HEK293T (cell line): Measurements from ENCODE around the gene CLMN.
A peak's percentile ranks its signal among the peaks of the same experiment; 100 is the strongest.

ENCODE experiments used
- CTCF ChIA-PET: fragments of 350-600 bp; formaldehyde crosslinking; extraction: SDS; loops from one replicate; lab custom pipeline; 2021; ENCODE audit warnings: antibody characterized with exemption, inconsistent platforms; lab: Yijun Ruan, JAX
- POLR2A ChIA-PET: fragments of 350-600 bp; formaldehyde crosslinking; extraction: SDS; loops from one replicate; lab custom pipeline; 2020; ENCODE audit warnings: antibody characterized with exemption, inconsistent platforms; lab: Yijun Ruan, JAX
- DNase-seq: peaks from one replicate; pipeline ENCODE4 v3.0.0; 2012; ENCODE audit warnings: mixed read lengths; ENCODE audit errors: extremely low spot score
- ARNT ChIP-seq: fragments of 450-650 bp; IDR thresholded peaks from 2 replicates; pipeline ENCODE4 v1.6.1; 2017; ENCODE audit warnings: mild to moderate bottlenecking
- BHLHE40 ChIP-seq: fragments of 450-650 bp; IDR thresholded peaks from 2 replicates; pipeline ENCODE4 v1.6.1; 2016; ENCODE audit warnings: mild to moderate bottlenecking, moderate library complexity, borderline replicate concordance
- CTBP1 ChIP-seq: fragments of 450-650 bp; IDR thresholded peaks from 2 replicates; pipeline ENCODE4 v1.6.1; 2016; ENCODE audit warnings: borderline replicate concordance
- ELF4 ChIP-seq: fragments of 450-650 bp; IDR thresholded peaks from 2 replicates; pipeline ENCODE4 v1.6.1; 2017; ENCODE audit warnings: antibody characterized with exemption
- FOXA1 ChIP-seq: fragments of 450-650 bp; IDR thresholded peaks from 2 replicates; pipeline ENCODE4 v1.6.1; 2016; ENCODE audit warnings: mild to moderate bottlenecking
- FOXK2 ChIP-seq: fragments of 450-650 bp; IDR thresholded peaks from 2 replicates; pipeline ENCODE4 v1.6.1; 2016; ENCODE audit warnings: mild to moderate bottlenecking
- FOXM1 ChIP-seq: fragments of 450-650 bp; IDR thresholded peaks from 2 replicates; pipeline ENCODE4 v1.6.1; 2017; ENCODE audit warnings: mild to moderate bottlenecking, borderline replicate concordance
- HDGF ChIP-seq: fragments of 450-650 bp; IDR thresholded peaks from 2 replicates; pipeline ENCODE4 v1.6.1; 2017; ENCODE audit warnings: antibody characterized with exemption, borderline replicate concordance
- L3MBTL2 ChIP-seq: fragments of 450-650 bp; conservative IDR thresholded peaks from 2 replicates; pipeline ENCODE4 v1.6.1; 2016; ENCODE audit warnings: mild to moderate bottlenecking
- LEF1 ChIP-seq: fragments of 450-650 bp; IDR thresholded peaks from 2 replicates; pipeline ENCODE4 v1.6.1; 2017; ENCODE audit warnings: mild to moderate bottlenecking, borderline replicate concordance
- NFRKB ChIP-seq: fragments of 450-650 bp; IDR thresholded peaks from 2 replicates; pipeline ENCODE4 v1.6.1; 2016; ENCODE audit warnings: mild to moderate bottlenecking, moderate library complexity
- PKNOX1 ChIP-seq: fragments of 450-650 bp; IDR thresholded peaks from 2 replicates; pipeline ENCODE4 v1.6.1; 2016
- SP1 ChIP-seq: fragments of 450-650 bp; IDR thresholded peaks from 2 replicates; pipeline ENCODE4 v1.6.1; 2017
- SUZ12 ChIP-seq: fragments of 450-650 bp; IDR thresholded peaks from 2 replicates; pipeline ENCODE4 v1.6.1; 2016; ENCODE audit warnings: mild to moderate bottlenecking
- TARDBP ChIP-seq: fragments of 450-650 bp; IDR thresholded peaks from 2 replicates; pipeline ENCODE4 v1.6.1; 2016
- ZNF384 ChIP-seq: fragments of 450-650 bp; IDR thresholded peaks from 2 replicates; pipeline ENCODE4 v1.6.1; 2016

CLMN gene

GRCh38 chr14:95165517-95165916 is 154.2 kb downstream of the CLMN start:
- no peak for DNase-seq
- ChIA-PET POLR2A (no interaction called here), CTCF (no interaction called here)
- TF ChIP-seq L3MBTL2: no peak
- no peak for TF ChIP-seq ELF4
- no peak for TF ChIP-seq HDGF
- no peak for TF ChIP-seq LEF1
- TF ChIP-seq ARNT: no peak
- TF ChIP-seq SP1: no peak

- ChIA-PET CTCF (no interaction called here), POLR2A (no interaction called here)
- TF ChIP-seq FOXK2 (no peak), CTBP1 (no peak), HDGF (no peak), PKNOX1 (no peak), FOXM1 (no peak), TARDBP (no peak), ELF4 (no peak), SUZ12 (no peak), LEF1 (no peak), NFRKB (no peak), SP1 (no peak), L3MBTL2 (no peak), ARNT (no peak), ZNF384 (no peak), BHLHE40 (no peak), FOXA1 (no peak)
- no peak for DNase-seq
Observed at GRCh38 chr14:95164506-95164905, 155.2 kb downstream of the CLMN start.

- TF ChIP-seq LEF1 (no peak), L3MBTL2 (no peak), ZNF384 (no peak), BHLHE40 (no peak), TARDBP (no peak), ARNT (no peak), PKNOX1 (no peak), FOXK2 (no peak), NFRKB (no peak)
- CTCF ChIA-PET: no interaction called here
Observed at GRCh38 chr14:95163666-95164065, 156.0 kb downstream of the CLMN start.

GRCh38 chr14:95163132-95163531 is 156.6 kb downstream of the CLMN start:
- POLR2A ChIA-PET: no interaction called here
- DNase-seq: no peak
- CTCF ChIA-PET: no interaction called here
- TF ChIP-seq HDGF (no peak), SUZ12 (no peak), ARNT (no peak)

More at GRCh38 chr14:95163666-95164065, 156.0 kb downstream of the CLMN start:
- no peak for DNase-seq
- POLR2A ChIA-PET: no interaction called here

GRCh38 chr14:95162641-95163040 is 157.1 kb downstream of the CLMN start:
- CTCF ChIA-PET: no interaction called here
- DNase-seq: no peak
- no peak for TF ChIP-seq ARNT
- POLR2A ChIA-PET: no interaction called here

- TF ChIP-seq FOXK2 (no peak), FOXM1 (peak; percentile 78), ELF4 (no peak), LEF1 (no peak)
- ChIA-PET POLR2A (interaction anchor here (1.0 to 1.2 kb wide), 5 partner anchors 8 to 138 kb away, joined by 3 to 4 read pairs (median 3); no protein-coding TSS in a partner anchor), CTCF (interaction anchor here (0.8 to 0.9 kb wide), 2 partner anchors 33 to 38 kb away, joined by 3 read pairs; no protein-coding TSS in a partner anchor)
- peak; percentile 97 for DNase-seq
Observed at GRCh38 chr14:95157327-95158189, 162.2 kb downstream of the CLMN start, which contains the start of gene DICER1. TSS of gene DICER1 (minus strand) at chr14:95157529. CDS start at chr14:95133458, 24,071 bp downstream.

GRCh38 chr14:95157048-95157326 is 162.7 kb downstream of the CLMN start:
- ChIA-PET CTCF (no interaction called here), POLR2A (interaction anchor here (1.2 kb wide), 1 partner anchor 138 kb away, joined by 3 read pairs; no protein-coding TSS in a partner anchor)
- TF ChIP-seq ELF4 (no peak), LEF1 (no peak), SP1 (no peak), TARDBP (no peak), ZNF384 (no peak), NFRKB (no peak), BHLHE40 (no peak)

More at GRCh38 chr14:95157048-95157326, 162.7 kb downstream of the CLMN start:
- DNase-seq: no peak
